ENCODE data around the gene CELF5.
"Not testable (repeated sequence)": the region's sequence is repeated elsewhere in the genome, so short reads cannot be mapped to it uniquely, and the experiment has no call there.

The CELF5 gene

DNA sequence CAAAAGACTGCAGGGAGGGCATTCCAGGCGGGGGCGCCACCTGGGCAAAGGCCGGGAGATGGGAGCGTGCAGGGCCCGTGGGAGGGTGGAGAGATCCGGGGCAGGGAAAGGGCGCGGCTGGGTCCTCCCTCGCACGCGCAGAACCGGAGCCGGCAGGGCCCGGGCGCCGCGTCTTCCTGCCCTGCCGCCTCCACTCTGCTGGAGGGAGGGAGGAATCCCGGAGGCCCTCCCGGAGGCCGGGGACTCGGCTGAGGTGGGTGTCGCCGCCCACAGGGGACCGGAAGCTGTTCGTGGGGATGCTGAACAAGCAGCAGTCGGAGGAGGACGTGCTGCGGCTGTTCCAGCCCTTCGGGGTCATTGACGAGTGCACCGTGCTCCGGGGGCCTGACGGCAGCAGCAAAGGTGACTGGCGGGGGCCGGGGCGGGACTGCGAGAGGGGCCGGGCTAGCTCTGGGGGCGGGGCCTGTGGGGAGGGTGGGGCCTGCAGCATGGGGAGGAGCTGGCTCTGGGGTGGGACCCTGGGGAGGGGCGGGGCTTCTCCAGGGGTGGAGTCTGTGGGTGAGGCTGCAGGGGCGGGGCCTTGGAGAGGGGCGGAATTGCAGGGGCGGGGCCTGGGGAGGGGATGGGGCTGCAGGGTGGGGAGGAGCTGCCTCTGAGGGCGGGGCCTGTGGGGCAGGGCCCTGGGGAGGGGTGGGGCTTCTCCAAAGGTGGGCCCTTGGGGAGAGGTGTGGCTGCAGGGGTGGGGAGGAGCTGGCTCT lies 51.3 kb downstream of the CELF5 start:
- peak; percentile 77 for DNase-seq

DNA sequence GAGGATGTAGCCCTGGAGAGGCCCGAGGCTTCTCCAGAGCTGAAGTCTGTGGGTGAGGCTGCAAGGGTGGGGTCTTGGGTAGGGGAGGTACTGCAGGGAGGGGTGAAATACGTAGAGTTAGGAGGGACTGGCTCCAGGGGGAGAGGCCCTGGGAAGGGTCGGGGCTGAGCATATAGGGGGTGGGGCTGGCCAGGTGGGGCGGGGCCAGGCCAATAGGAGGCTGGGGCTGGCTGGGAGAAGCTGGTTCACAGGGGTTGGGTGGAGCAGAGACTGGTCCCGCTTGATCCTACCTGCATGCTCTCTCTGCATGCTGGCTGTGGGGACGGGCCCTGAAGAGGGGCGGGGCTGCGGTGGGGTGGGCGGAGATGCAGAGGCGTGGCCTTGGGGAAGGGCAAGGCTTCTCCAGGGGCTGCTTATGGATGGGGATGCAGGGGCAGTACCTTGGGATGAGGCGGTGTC lies 51.9 kb downstream of the CELF5 start:
- DNase-seq, result no peak

DNA sequence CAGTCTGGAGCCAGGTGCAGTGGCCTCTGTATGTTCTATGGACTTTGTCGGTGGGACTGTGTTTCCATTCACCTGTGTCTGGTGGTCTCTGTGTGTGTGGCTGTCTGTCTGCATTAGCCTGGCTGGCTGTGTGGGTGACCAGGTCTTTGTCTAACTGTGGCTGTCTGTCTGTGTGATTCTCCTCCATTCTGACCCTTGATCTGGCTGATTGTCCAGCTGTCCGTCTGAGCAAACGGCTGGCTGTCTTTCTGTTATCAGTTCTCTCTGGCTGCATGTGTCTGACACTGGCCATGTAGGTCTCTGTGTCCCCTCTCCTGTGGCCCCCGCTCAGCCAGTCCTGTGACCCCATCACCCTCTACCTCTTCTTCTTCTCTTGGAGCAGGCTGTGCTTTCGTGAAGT lies 53.2 kb downstream of the CELF5 start:
- no peak for DNase-seq

DNA sequence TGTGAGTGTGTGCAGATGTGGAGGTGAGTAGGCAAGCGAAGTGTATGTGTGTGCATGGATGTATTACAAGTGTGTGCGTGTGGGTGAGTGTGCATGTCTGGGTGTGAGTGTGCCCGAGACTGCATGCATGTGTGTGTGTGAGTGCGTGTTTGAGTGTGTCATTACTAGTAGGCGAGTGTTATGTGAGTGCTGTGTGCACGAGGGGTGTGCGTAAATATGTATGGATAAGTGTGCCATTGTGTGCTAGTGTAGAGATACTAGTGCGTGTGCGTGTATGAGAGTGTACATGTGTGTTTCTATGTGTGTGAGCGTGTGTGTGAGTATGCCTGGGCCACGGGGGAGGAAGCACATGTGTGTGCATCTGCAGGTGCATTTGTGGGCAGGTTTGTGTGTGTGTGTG lies 53.8 kb downstream of the CELF5 start:
- no peak for DNase-seq

DNA sequence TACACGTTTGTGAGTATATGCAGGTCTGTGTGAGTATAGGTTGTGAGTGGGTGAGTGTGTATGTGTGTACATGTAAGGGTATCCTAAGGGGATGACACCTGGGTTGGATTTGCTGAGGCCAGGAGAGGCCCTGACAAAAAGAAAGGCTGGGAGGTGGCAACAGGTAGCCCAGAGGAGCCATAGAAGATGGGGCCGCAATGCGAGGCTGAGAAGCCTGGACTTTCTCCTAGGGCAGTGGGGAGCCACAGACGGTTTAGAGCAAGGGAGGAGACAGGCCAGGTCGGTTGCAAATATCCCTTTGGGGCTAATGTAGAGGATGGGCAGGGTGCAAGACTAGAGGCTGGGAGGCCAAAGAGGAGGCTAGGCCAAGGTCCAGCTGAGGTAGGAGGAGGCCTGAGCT lies 54.3 kb downstream of the CELF5 start:
- DNase-seq, result no peak

DNA sequence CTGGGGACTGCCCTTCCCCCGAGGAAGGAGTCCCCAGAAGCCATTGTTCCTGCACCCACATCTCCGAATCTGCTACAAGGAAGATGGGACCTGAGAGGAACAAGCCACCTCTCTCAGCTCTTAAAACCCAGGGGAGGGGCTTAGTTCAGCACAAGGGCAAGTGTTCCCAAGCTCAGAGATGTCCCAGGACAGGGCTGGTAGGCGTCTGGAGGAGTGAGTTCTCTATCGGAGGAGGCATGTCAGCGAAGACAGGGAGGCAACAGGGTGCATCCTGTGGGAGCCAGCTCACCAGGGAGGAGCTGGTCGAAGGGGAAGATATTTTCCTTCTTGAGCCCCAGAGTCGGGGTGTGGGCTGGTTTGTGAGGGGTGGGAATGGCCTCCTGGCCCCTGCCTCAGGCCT lies 54.8 kb downstream of the CELF5 start:
- no peak for DNase-seq

DNA sequence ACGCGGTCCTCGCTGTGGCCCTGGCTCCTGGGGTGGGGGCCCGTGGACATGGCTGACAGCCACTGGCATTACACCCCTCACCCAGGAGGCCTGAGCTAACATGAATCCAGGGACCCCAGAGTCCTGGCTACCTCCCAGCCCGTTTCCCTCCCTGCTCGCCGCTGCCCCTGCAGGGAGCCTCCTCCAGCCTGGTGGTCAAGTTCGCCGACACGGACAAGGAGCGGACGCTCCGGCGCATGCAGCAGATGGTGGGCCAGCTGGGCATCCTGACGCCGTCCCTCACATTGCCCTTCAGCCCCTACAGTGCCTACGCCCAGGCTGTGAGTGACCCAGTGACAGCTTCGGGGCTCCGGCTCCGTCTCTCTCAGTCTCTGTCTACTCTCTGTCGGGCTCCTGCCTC lies 56.6 kb downstream of the CELF5 start:
- no peak for DNase-seq

DNA sequence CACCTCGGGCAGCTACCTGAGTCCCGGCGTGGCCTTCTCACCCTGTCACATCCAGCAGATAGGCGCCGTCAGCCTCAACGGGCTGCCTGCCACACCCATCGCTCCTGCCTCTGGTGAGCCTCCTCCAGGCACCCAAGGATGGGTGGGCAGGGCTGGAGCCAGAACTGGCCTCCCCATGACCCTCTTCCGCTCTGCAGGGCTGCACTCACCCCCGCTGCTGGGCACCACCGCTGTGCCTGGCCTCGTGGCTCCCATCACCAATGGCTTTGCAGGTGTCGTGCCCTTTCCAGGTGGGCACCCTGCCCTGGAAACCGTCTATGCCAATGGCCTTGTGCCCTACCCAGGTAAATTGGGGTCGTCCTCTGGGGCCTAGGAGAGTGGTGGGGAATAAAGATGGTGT lies 57.7 kb downstream of the CELF5 start:
- no peak for DNase-seq

DNA sequence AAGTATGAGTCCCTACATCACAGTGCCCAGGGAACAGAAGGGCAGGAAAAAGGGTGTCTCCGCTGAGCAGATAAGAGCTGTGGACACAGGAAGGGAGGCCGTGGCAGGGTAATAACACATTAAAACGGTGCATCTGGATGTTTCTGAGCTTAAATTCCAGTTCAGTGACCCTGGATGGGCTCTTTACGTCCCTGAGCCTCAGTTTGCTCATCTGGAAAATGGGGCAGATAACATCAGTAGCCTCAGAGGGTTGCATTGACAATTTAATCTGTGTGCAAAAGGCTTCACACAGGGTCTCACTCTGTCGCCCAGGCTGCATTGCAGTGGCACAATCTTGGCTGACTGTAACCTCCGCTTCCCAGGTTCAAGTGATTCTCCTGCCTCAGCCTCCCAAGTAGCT lies 58.1 kb downstream of the CELF5 start:
- no peak for DNase-seq

DNA sequence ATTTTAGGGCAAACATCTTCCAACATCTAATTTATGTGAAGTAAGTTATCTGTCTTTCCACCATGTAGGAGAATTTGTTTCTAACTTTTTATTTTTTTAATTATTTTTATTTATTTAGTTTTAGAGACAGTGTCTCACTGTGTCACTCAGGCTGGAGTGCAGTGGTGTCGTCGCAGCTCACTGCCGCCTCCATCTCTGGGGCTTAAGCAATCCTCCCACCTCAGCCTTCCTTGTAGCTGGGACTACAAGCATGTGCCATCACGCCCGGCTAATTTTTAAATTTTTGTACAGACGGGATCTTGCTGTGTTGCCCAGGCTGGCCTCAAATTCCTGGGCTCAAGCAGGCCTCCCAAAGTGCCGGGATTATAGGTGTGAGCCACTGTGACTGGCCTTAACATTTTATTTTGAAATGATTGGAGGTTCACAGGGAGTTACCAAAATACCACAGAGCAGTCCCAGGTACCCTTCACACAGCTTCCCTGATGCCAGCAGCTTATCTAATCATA lies 58.8 kb downstream of the CELF5 start:
- no peak for DNase-seq

DNA sequence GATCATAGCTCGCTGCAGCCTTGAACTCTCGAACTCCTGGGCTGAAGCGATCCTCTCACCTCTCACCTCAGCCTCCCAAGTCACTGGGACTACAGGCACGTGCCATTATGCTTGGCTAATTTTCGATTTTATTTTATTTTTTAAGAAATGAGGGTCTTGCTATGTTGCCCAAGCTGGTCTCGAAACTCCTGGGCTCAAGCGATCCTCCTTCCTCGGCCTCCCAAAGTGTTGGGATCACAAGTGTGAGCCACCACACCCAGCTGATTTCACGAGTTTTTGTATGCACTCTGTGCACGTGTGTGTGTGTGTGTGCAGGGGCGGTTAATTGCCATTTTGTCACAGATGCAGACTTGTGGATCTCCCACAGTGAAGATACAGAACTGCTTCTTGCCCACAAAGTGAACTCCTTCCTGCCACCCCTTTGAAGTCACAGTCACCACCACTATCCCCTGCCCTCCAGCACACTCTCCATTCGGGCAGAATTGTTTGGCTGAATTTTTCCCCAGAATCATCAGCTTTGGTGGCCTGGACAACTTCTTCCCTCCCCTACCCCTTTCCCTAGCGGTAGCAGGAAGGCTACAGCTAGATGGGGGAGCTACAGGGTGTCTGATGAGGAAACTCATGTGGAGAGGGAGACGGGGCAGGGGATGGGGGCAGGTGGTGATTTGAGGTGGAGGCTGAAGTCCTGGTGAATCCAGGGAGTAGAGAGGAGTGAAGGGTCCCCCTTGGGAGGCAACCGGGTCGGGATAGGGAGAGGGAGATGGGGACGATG lies 59.6 kb downstream of the CELF5 start:
- DNase-seq, result no peak

DNA sequence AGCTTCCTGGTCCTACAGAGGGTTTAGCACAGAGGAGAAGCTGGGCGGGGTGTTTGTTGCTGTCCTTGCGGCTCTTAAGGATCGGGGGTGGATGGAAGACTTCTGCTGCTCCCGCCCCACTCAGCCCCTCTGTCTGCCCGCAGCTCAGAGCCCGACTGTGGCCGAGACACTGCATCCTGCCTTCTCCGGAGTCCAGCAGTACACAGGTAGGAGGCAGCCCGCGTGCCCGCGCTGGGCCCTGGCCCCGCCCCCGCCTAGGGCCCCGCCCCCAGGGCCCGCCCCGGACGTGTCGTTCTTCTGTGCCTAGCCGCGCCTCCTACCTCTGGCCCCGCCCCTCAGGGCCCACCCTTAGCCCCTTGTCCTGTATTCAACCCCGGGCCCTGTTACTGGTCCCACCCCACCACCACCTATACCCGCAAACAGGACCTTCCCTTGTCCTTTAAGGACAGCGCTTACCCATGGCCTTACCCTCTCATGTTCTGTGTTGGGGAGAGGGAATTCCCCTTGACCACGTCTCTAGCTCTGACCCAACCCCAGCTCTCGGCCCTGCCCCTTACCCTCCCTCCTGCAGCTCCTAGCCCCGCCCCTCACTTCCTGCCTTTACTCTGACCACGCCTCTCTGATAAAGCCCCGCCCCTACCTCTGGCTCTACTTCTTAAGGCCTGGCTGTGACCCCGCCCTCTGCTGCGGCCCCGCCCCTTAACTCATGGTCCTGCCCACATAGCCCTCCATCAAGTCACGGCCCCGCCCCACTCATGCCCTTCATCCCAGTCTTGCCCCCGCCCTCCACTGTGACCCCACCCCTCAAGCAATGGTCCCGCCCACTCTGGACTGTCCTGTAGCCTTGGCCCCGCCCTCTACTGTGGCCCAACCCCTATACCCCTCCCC lies 60.5 kb downstream of the CELF5 start:
- DNase-seq, result peak; percentile 73

DNA sequence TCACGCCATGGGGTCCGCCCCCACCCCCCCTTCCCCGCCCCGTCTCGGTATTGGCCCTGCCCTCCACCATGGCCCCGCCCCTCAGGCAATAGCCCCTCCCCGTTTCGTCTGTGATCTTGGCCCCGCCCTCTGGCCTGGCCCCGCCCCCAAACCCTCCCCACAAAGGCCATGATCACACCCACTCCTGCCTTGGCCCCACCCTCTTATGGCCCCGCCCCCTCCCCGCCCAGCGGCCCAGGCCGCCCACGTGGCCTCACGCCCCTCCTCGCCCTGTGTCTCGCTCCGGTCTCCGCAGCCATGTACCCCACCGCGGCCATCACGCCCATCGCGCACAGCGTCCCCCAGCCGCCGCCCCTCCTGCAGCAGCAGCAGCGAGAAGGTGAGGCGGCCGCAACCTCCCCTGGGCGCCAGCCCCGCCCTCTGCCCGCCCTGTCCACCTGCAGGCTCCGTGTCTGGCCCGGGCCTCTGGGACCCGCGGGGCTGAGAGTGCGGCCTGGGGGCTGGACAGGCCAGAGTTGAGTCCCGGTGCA lies 61.3 kb downstream of the CELF5 start:
- no peak for DNase-seq

DNA sequence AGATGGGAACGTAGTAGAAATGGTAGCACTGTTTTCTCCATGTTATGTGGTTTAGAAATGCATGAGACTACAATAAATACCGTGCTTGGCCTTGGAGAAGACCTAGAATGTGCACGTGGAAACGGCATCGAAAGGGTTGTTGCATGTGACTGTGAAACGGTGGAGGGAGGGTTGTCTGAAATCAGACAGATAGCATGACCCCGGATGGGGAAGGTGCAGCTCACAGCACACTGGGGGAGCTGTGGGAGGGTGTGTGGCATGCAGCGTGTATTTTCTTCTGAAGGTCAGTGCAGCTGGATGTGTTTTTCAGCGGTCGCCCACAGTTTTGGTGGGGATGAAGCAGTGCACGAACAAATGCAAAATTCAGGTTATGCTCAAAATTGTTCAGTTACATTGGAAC lies 63.4 kb downstream of the CELF5 start:
- DNase-seq, result no peak

DNA sequence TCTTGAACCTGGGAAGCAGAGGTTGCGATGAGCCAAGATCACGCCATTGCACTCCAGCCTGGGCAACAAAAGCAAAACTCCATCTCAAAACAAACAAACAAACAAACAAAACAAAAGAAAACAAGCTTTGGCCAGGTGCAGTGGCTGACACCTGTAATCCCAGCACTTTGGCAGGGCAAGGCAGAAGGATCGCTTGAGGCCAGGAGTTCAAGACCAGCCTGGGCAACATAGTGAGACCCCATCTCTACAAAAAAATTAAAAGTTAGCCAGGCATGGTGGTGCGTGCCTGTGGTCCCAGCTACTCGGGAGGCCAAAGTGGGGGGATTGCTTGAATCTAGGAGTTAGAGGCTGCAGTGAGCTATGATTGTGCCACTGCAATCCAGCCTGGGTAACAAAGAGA lies 64.0 kb downstream of the CELF5 start:
- not testable (repeated sequence) for DNase-seq

DNA sequence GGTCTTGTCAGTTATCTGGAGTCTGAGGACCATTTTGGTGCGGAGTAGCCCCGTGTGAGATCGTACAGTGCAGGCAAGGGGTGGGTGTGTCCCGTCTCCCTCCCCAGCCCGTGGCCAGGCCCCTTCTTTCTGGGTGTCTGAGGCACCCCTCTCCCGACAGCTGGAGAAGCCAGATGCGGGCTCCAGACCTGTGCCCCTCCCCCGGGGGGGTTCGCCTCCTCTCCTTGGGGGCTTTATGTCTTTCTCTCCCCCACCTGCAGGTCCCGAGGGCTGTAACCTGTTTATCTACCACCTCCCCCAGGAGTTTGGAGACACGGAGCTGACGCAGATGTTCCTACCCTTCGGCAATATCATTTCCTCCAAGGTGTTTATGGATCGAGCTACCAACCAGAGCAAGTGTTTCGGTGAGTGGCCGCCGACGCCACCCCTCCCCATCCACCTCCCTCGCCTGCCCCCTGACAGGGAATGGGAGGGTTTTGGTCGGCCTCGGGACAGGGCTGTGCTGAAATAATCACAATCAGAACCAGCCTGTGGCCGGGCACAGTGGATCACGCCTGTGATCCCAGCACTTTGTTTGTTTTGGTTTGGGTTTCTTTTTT lies 65.6 kb downstream of the CELF5 start:
- DNase-seq, result no peak

DNA sequence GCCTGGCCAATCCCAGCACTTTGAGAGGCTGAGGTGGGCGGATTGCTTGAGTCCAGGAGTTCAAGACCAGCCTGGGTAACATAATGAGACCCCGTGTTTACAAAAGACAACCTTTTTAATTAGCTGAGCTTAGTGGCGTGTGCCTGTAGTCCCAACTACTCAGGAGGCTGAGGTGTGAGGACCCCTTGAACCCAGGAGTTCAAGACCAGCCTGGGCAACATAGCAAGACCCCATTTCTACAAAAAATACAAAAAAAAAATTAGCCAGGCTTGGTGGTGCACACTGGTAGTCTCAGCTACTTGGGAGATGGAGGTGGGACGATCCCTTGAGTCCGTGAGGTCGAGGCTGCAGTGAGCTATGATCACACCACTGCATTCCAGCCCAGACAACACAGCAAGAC lies 66.4 kb downstream of the CELF5 start:
- DNase-seq, result not testable (repeated sequence)

DNA sequence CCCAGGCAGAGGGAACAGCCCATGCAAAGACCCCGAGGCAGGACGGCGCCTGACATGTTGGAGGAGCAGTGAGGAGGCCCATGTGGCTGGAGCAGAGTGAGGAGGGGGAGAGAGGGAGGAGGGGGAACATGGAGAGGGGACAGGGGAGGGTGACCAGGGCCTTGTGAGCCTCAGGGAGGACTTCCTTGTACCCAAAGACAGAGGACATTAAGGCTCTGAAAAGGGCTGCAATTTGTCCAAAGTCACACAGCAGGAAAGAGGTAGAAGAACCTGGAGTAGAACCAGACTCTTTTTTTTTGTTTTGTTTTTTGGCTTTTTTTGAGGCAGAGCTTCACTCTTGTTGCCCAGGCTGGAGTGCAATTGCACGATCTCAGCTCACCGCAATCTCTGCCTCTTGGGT lies 67.2 kb downstream of the CELF5 start:
- no peak for DNase-seq

DNA sequence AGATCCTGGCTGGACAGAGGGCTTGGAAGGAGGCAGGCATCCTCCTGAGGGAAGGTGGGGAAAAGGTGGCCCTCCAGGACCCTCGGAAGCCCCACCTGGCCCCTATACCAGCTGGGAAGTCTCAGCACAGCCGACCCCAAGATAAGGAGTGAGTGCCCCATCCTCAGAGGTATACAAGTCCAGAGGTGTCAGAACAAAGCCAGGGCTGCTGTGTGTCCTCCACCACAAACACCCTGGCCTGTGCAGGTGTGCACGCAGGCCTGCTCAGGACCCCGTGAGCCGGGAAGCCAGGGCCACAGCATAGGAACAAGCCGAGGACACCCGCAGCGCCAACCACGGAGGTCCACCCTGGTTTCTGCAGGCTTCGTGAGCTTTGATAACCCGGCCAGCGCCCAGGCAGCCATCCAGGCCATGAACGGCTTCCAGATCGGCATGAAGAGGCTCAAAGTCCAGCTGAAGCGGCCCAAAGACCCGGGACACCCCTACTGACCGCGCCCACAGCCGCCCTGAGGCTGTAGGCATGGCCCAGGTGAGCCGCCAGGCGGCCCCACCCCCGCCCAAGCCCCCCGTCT lies 68.6 kb downstream of the CELF5 start:
- no peak for DNase-seq

DNA sequence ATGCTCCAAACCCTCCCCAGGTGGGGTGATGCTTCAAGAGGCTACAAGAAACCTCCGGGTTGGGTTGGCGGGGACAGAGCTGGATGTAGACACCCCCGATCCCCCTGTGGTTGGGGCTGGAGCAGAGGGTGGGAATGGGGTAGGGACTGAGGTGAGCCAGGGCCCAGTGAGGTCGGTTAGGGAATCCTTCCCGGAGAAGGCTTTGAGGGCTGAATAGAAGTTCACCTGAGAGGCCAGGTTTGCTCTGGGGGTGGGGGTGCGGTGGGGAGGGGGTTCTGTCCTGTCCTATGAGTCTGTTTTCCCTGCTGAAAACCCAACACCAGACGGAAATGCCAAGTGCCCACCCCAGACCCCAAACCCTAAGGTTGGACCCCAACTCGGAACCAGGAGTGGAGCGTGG lies 69.1 kb downstream of the CELF5 start:
- DNase-seq, result no peak

DNA sequence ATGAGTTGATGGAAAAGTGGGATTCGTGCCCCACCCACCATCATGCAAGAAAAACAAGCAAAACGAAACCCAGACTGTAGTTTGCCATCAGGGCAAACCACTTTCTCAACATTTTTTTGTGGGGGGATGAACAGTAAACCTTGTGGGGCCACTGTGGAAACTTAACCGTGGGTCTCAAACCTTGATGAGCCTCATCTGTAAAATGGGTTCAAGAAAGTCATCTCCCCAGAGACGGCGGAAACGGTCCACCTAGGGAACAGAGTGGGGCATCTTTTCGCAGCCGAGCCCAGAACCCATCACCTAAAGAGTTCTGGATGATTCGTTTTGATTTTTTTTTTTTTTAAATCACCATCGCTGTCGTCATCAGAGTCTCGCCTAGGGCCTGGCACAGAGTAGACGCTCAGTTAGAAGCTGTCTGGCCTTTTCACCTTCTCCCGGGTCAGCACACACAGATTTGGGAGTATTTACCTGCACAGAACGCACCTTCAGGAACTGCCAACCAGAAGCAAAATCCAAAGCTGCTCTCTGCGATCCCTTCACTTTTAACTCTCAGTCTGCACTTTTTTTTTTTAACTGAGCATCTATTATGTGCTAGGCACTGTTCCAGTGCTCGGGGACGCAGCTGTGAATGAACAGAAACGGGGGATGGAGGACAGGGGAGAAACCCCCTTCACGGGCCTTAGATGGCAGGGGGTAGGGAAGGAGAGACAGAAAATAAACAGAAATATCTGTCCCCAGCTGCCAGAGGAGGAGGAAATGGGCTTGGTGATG lies 69.8 kb downstream of the CELF5 start:
- DNase-seq, result no peak

Measured in retina (tissue), 1 donor.